ENCODE measurements around the gene CFAP77.

DNA sequence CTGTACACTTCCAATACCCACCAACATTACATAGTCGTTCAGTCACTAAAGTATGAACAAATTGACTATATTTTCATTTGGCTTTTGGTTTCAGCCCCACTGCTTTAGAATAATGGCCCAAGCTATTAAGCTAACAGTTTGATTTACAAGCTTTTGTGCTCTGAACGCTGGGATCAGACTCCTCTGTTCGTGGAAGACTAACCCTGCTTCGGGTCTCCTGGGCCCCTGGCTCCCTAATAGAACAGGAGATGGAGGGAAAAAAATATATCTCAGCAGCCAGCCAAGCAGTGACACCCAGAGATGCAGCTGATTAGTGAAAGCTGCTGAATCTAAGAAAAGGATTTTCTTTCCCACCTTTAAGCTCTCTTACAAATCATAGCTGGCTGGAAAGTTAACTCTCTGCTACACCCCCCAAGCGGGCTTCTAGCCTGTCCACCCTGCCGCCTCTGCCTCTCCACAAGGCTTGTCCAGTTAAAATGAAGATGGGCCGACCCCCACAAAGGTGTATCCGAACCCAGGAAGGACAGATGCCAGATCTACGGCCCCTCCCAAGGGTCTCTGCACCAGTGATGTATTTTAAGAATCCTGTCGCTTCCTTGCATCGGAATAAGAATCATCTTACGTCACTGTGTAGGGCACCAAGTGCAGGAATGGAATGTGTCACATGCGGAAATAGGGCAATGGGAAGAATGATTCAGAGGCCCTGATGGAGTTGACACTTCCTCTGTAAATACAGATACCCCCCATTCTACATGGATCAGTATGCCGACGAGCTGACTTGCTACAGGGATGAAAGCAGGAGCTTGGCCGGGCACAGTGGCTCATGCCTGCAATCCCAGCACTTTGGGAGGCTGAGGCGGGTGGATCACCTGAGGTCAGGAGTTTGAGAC is 139.0 kb downstream of the CFAP77 start:
- TF ChIP-seq POLR2A (IDR thresholded peaks at IDR 0.05) (no peak), EP300 (IDR thresholded peaks at IDR 0.05; ENCODE audit: low read depth) (no peak)

Data from transverse colon (tissue), 1 donor.